HUES6 (cell line): ENCODE results near the gene UIMC1.

Experiments used
- H3K27ac ChIP-seq: 2 replicates; pipeline ENCODE4 v1.7.0; 2013; ENCODE audit warnings: low read depth, mild to moderate bottlenecking, low read length, inconsistent platforms
- H3K27me3 ChIP-seq: 2 replicates; pipeline ENCODE4 v1.6.1; 2013; ENCODE audit warnings: low read length; ENCODE audit not compliant: control insufficient read depth, insufficient read depth
- H3K36me3 ChIP-seq: 2 replicates; pipeline ENCODE4 v1.6.1; 2013; ENCODE audit warnings: low read length; ENCODE audit not compliant: control insufficient read depth, insufficient read depth
- H3K4me1 ChIP-seq: 2 replicates; pipeline ENCODE4 v1.6.1; 2013; ENCODE audit warnings: low read length; ENCODE audit not compliant: control insufficient read depth, insufficient read depth
- H3K4me3 ChIP-seq: 2 replicates; pipeline ENCODE4 v1.5.1; 2013; ENCODE audit warnings: low read depth, low read length
- H3K9ac ChIP-seq: one replicate; pipeline ENCODE4 v1.6.1; 2013; ENCODE audit warnings: mild to moderate bottlenecking, low read length
- H3K9me3 ChIP-seq: 2 replicates; pipeline ENCODE4 v1.6.1; 2013; ENCODE audit warnings: low read depth, low read length; ENCODE audit not compliant: control insufficient read depth, insufficient read depth

The UIMC1 gene

DNA sequence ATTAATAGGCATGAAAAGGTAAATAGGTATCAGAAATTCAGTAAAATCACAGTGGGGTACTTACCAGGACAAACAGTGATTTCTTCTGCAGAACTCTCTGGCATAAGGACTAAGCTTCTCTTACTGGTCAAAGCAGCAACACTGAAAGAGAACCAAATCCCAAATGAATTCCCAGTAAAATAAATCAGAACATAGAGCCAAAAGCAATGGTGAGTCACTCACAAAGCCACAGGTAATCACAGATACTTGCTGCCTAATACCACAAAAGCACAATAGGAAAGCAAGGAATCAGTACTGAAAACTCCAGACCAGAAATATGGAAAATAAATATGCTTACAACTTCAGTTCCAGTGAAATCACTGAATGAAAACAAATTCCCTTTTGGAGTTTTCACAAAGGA lies 50.7 kb downstream of the UIMC1 start:
- H3K27me3 ChIP-seq = no peaks in the 10 kb centered on the region
- H3K4me1 ChIP-seq = no peaks in the 10 kb centered on the region
- no peak overlapping the region for H3K9ac ChIP-seq
- no peaks in the 10 kb centered on the region for H3K9me3 ChIP-seq
- no peak overlapping the region for H3K4me3 ChIP-seq
- H3K36me3 ChIP-seq = peaks cover 64% of the 10 kb centered on the region
- H3K27ac ChIP-seq = peak overlapping the region; percentile 14; the same call in 1 of the 2 replicates

DNA sequence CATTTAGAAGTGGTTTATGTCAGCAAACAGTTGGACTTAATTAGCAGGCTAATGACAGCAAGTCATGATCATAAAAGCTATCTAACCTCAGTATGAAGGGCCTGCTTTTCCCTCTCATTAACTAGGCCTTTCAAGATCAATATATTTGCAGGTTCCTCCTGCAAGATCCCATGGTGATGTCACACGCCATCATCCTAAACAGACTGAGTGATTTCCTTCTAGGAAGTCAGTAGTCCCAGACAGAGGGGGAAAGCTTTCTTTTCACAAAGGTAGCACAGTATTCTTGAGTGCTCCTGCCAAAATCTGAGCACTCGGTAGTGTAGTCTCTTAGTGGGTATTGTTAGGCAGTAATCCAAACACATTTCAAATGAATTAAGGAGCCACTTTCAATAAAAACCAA lies 52.5 kb downstream of the UIMC1 start:
- H3K36me3 ChIP-seq = peaks cover 78% of the 10 kb centered on the region

DNA sequence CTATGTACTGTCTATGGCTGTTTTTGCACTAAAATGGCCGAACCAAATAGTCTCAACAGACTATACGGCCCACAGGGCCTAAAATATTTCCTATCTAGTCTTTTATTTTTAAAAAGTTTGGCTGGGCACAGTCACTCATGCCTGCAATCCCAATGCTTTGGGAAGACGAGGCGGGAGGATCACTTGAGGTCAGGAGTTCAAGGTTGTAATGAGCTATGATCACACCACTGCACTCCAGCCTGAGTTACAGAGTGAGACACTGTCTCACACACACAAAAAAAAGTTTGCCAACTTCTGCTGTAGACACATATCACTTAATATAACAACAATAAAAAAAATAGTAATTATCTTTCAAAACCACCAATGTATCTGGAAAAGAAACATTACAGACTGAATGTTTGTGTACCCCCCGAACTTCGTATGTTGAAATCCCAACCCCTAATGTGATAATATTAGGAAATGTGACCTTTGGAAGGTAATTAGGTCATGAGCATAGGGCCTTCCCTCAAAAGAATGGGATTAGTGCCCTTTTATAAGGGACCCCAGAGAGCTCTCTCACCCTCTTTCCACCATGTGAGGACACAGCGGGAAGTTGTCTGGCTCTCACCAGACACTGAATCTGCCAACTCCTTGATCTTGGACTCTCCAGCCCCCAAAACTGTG lies 53.9 kb downstream of the UIMC1 start:
- Histone ChIP-seq H3K9me3 (no peaks in the 10 kb centered on the region), H3K4me3 (no peak overlapping the region), H3K27me3 (no peaks in the 10 kb centered on the region), H3K36me3 (peaks cover 80% of the 10 kb centered on the region), H3K9ac (no peak overlapping the region), H3K4me1 (peaks cover 5% of the 10 kb centered on the region; the same call in 1 of the 2 replicates), H3K27ac (no peak overlapping the region)

More for the DNA sequence above, 52.5 kb downstream of the UIMC1 start:
- no peaks in the 10 kb centered on the region for H3K4me1 ChIP-seq
- H3K9me3 ChIP-seq = no peaks in the 10 kb centered on the region
- no peak overlapping the region for H3K4me3 ChIP-seq
- no peaks in the 10 kb centered on the region for H3K27me3 ChIP-seq
- H3K9ac ChIP-seq = no peak overlapping the region
- H3K27ac ChIP-seq = no peak overlapping the region

DNA sequence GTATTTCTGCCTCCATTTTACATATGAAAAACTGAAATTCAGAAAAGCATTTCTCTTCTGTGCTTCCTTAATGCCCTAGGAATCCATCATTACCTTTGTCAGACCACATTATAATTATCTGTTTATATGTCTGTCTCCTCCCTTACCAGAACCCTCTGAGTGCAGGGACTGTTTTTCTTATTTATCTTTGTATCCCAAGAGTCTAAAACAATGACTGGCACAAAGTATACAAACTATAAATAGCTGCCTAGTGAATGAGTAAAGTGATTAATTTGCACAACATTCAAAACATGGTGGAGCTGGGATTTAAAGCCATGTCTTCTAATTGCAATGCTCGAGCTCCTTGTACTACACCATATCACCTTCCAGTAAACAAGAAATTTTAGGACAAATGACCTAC lies 58.1 kb downstream of the UIMC1 start:
- H3K4me1 ChIP-seq = peaks cover 23% of the 10 kb centered on the region
- peaks cover 55% of the 10 kb centered on the region for H3K36me3 ChIP-seq
- H3K27ac ChIP-seq = no peak overlapping the region
- H3K9me3 ChIP-seq = no peaks in the 10 kb centered on the region
- H3K27me3 ChIP-seq = no peaks in the 10 kb centered on the region
- H3K9ac ChIP-seq = no peak overlapping the region
- H3K4me3 ChIP-seq = no peak overlapping the region

DNA sequence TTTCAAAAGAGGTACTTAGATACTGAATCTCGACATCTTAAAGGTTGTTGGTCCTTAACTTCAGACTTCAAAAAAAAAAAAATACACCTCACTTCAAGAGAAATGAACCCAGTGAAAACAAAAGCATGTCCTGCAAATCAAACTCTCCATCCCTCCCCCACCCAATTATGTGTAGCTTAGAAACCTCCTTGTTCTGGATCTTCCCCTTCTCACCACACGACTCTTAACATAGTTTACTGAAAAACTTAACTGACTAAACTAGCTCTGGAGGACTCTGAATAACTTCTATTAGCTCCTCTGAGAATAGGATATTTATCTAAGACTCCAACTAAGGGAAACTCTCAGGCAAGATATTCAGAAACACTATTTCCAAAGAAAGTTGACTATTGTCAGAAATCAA lies 58.7 kb downstream of the UIMC1 start:
- no peaks in the 10 kb centered on the region for H3K9me3 ChIP-seq
- H3K9ac ChIP-seq = no peak overlapping the region
- H3K27ac ChIP-seq = no peak overlapping the region
- H3K4me1 ChIP-seq = peaks cover 29% of the 10 kb centered on the region
- no peak overlapping the region for H3K4me3 ChIP-seq
- H3K36me3 ChIP-seq = peaks cover 57% of the 10 kb centered on the region
- no peaks in the 10 kb centered on the region for H3K27me3 ChIP-seq

DNA sequence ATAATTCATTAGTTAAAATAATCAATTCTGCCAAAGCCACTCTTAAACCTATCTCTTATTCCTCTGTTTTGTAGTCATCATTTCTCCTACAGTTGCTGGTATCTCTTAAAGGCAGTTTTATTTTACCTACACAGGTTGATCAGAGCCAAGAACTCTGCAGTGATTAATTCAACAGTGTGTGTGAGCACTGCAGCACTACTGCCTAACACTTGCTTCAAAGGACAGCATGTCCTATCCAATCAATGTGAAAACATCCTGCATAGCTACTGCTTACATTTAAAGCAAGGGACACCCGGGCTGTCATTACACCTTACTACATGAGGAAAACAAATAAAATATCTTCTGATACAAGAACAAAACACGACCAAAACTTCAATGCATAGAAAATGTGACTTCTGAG lies 62.3 kb downstream of the UIMC1 start:
- Histone ChIP-seq H3K4me3 (peak overlapping the region; percentile 10; the same call in 1 of the 2 replicates), H3K36me3 (peaks cover 57% of the 10 kb centered on the region), H3K27ac (peak overlapping the region; percentile 94), H3K9me3 (no peaks in the 10 kb centered on the region), H3K27me3 (no peaks in the 10 kb centered on the region), H3K4me1 (peaks cover 37% of the 10 kb centered on the region), H3K9ac (peak overlapping the region; percentile 65)

DNA sequence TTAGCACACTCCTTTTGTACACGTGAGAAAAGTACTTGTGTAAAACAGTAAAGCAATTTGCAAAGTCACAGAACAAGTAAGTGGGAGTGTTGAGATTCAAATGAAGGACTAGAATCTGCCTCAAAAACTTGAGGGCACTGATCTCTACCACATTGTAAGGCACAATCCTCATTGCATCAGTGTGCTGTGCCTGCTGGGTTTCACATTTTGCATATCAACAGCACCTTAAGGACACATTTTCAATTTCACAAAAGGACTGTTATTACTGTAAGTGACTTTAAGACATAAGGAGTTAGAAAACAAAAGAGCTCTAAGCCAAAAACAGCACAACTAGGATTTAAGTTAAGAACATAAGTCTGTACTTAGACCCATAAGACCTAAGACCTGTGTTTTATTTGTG lies 62.8 kb downstream of the UIMC1 start:
- peak overlapping the region; percentile 94 for H3K27ac ChIP-seq
- peaks cover 37% of the 10 kb centered on the region for H3K4me1 ChIP-seq
- peak overlapping the region; percentile 65 for H3K9ac ChIP-seq
- H3K27me3 ChIP-seq = no peaks in the 10 kb centered on the region
- H3K36me3 ChIP-seq = peaks cover 56% of the 10 kb centered on the region
- peak overlapping the region; percentile 10; the same call in 1 of the 2 replicates for H3K4me3 ChIP-seq
- H3K9me3 ChIP-seq = no peaks in the 10 kb centered on the region

DNA sequence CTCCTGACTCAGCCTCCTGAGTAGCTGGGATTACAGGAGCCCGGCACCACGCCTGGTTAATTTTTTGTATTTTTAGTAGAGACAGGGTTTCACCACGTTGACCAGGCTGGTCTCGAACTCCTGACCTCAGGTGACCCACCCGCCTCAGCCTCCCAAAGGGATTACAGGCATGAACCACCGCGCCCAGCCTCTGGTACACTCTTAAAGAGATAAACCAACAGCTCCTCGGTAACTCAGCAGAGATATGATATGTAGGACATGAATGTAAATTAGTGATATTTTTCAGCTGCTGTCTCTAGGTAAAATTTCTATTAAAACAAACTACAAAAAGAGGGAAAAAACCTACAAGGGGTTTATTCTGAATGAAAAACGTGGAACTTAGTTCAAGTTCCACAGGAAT lies 64.6 kb downstream of the UIMC1 start:
- no peak overlapping the region for H3K4me3 ChIP-seq
- peaks cover 52% of the 10 kb centered on the region for H3K36me3 ChIP-seq
- no peaks in the 10 kb centered on the region for H3K9me3 ChIP-seq
- peaks cover 32% of the 10 kb centered on the region for H3K4me1 ChIP-seq
- no peaks in the 10 kb centered on the region for H3K27me3 ChIP-seq
- H3K27ac ChIP-seq = no peak overlapping the region
- no peak overlapping the region for H3K9ac ChIP-seq

DNA sequence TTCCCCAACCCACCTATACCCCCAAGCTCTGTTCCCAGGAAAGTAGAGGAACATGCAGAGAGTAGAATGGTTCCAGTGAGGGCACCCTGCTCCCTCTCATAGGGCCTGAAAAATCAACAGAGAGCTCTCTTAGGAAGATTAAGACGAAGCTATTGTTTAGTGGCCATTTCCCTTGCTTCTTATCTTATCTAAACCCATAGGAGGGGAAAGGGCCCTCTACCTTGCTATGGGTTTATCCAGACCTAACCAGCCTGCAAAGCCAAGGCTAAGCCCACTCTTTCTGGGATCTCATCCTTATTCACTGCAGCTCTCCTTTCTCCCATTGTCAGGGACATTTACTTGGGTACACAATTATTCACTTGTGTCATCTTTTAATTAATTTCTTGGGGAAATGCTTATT lies 68.1 kb downstream of the UIMC1 start:
- no peak overlapping the region for H3K9ac ChIP-seq
- H3K36me3 ChIP-seq = peaks cover 63% of the 10 kb centered on the region
- H3K9me3 ChIP-seq = no peaks in the 10 kb centered on the region
- H3K4me3 ChIP-seq = no peak overlapping the region
- no peaks in the 10 kb centered on the region for H3K27me3 ChIP-seq
- no peak overlapping the region for H3K27ac ChIP-seq
- peaks cover 13% of the 10 kb centered on the region for H3K4me1 ChIP-seq

DNA sequence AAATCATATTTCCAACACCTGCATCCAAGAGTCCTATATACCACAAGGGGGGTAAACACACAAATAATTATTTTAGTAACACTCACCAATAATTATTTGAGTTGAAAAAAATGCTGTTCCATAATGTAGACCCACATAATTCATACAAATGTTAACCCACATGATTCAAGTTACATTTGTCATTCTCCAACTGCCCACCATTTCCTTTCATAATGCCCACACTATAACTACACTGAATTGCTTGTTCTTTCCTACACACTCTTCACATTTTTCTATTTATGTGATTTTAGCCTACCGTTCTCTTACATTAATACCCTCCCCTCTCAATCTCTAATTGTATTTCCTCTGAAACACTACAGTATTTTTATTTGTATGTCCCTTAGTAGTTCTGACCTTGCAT lies 71.6 kb downstream of the UIMC1 start:
- no peak overlapping the region for H3K9ac ChIP-seq
- no peaks in the 10 kb centered on the region for H3K27me3 ChIP-seq
- no peaks in the 10 kb centered on the region for H3K4me1 ChIP-seq
- no peaks in the 10 kb centered on the region for H3K9me3 ChIP-seq
- peaks cover 66% of the 10 kb centered on the region for H3K36me3 ChIP-seq
- H3K27ac ChIP-seq = no peak overlapping the region
- H3K4me3 ChIP-seq = no peak overlapping the region

DNA sequence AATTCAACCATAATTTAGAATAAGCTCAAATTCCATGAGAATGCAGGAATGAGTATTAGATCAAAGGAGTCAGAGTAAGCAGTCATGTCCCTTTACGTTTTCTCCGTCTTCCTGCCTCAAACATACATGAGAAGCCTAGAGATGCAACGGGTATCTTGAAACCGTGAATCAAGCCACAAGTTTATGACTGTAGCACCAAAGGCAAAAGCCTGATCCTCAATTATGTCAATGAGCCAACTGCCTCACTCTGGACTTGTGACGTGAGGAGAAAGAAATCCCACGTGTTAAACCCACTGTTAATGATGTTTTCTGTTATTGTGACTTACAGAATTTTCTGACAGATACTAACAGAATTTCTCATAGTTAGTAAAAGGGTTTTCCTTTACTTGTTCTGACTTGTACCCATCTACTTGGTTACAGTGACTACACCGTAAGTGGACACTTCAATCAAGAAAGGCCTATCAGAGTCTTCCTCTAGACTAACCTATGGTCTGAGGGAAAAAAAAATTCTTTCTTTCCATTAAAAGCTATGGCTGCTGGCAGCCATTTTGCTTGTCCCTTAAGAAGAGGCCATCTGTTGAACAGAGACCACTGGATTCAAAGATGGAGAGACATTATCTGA lies 72.2 kb downstream of the UIMC1 start:
- Histone ChIP-seq H3K4me3 (no peak overlapping the region), H3K9me3 (no peaks in the 10 kb centered on the region), H3K27me3 (no peaks in the 10 kb centered on the region), H3K36me3 (peaks cover 66% of the 10 kb centered on the region), H3K4me1 (no peaks in the 10 kb centered on the region), H3K9ac (no peak overlapping the region), H3K27ac (no peak overlapping the region)
